PC-3 (cell line): ENCODE results near the gene MUC12. TPM values are rescaled to one million over a fixed set of nuclear protein-coding genes. Genes with fewer than 3 reads are reported as not detected.

ENCODE experiments used
- ATAC-seq: fragments of 200-7000 bp; cut with Tn5 transposase; 2 replicates; pipeline ENCODE4 v1.9.1; 2020; ENCODE audit warnings: mild to moderate bottlenecking, moderate library complexity
- BruUV-seq: library from RNA; stranded (reverse); fragments of 400-500 nt; replicated peaks from 2 replicates; lab custom pipeline; 2021; lab: Mats Ljungman, UMichigan
- CTCF ChIA-PET: fragments of 300-600 bp; sonication (Branson Sonifier 250); formaldehyde crosslinking; loops from one replicate; lab custom pipeline; 2022; ENCODE audit warnings: antibody characterized with exemption; lab: Charles Lee
- POLR2A ChIA-PET: fragments of 300-600 bp; sonication (Branson Sonifier 250); formaldehyde crosslinking; loops from one replicate; lab custom pipeline; 2022; ENCODE audit warnings: antibody characterized with exemption; ENCODE audit not compliant: unreplicated experiment; lab: Charles Lee
- DNase-seq: peaks from one replicate; pipeline ENCODE4 v3.0.0-alpha.2; 2015
- H2AFZ ChIP-seq: fragments of 300-600 bp; sonication (generic); 2 replicates; pipeline ENCODE4 v1.6.0; 2016; ENCODE audit warnings: antibody characterized with exemption, low read length
- H3F3A ChIP-seq: fragments of 300-600 bp; sonication (generic); one replicate; pipeline ENCODE4 v1.6.0; 2017; ENCODE audit warnings: antibody characterized with exemption, low read length, control low read depth, mild to moderate bottlenecking; ENCODE audit not compliant: unreplicated experiment
- H3K27ac ChIP-seq: fragments of 300-600 bp; sonication (generic); 2 replicates; pipeline ENCODE4 v1.5.1; 2016; ENCODE audit warnings: mild to moderate bottlenecking, low read length
- H3K27me3 ChIP-seq: fragments of 300-600 bp; sonication (generic); 2 replicates; pipeline ENCODE4 v1.6.1; 2016; ENCODE audit warnings: low read length, mixed read lengths
- H3K36me3 ChIP-seq: fragments of 300-600 bp; sonication (generic); 2 replicates; pipeline ENCODE4 v1.6.1; 2016; ENCODE audit warnings: low read depth, mixed run types, low read length, mixed read lengths
- H3K4me1 ChIP-seq: fragments of 300-600 bp; sonication (generic); 2 replicates; pipeline ENCODE4 v1.5.1; 2016; ENCODE audit warnings: low read length; ENCODE audit not compliant: insufficient read depth
- H3K4me2 ChIP-seq: fragments of 300-600 bp; sonication (generic); 2 replicates; pipeline ENCODE4 v1.6.0; 2016; ENCODE audit warnings: low read length
- H3K4me3 ChIP-seq: fragments of 300-600 bp; sonication (generic); 2 replicates; pipeline ENCODE4 v1.5.1; 2016; ENCODE audit warnings: mild to moderate bottlenecking, low read length, mixed read lengths
- H3K79me2 ChIP-seq: fragments of 300-600 bp; sonication (generic); 2 replicates; pipeline ENCODE4 v1.6.1; 2017; ENCODE audit warnings: low read length, mixed read lengths
- H3K9ac ChIP-seq: fragments of 300-600 bp; sonication (generic); 2 replicates; pipeline ENCODE4 v1.6.0; 2016; ENCODE audit warnings: mild to moderate bottlenecking, low read length
- H3K9me2 ChIP-seq: fragments of 300-600 bp; sonication (generic); replicated peaks from 2 replicates; pipeline ENCODE4 v1.6.1; 2016; ENCODE audit warnings: mixed run types, low read length, mixed read lengths
- H3K9me3 ChIP-seq: fragments of 300-600 bp; sonication (generic); 2 replicates; pipeline ENCODE4 v1.6.1; 2016; ENCODE audit warnings: low read length, mixed read lengths
- H4K20me1 ChIP-seq: fragments of 300-600 bp; sonication (generic); 2 replicates; pipeline ENCODE4 v1.6.1; 2016; ENCODE audit warnings: low read length, mixed read lengths
- EZH2 ChIP-seq: fragments of 300-600 bp; sonication (generic); IDR thresholded peaks from one replicate; pipeline ENCODE4 v1.6.1; 2017; ENCODE audit warnings: antibody characterized with exemption, mild to moderate bottlenecking, low read length; ENCODE audit not compliant: unreplicated experiment
- EZH2phosphoT487 ChIP-seq: fragments of 300-600 bp; sonication (generic); IDR thresholded peaks from 2 replicates; pipeline ENCODE4 v1.6.1; 2018; ENCODE audit warnings: mild to moderate bottlenecking, antibody characterized with exemption, low read length, borderline replicate concordance
- intact Hi-C: fragments of 100-400 bp; cut with micrococcal nuclease; formaldehyde crosslinking; loops from 2 replicates; pipeline ENCODE4 v1.9.0; 2023
- total RNA-seq: library from RNA; depleted of rRNA; stranded (reverse); fragments of >200 nt; gene quantifications from 2 replicates; pipeline ENCODE4 v1.2.3, GENCODE V29; 2014
- TF ChIP-seq, protein P1 (sequence below): fragments of 300-600 bp; sonication (generic); conservative IDR thresholded peaks from 2 replicates; pipeline ENCODE4 v1.5.1; 2017; ENCODE audit warnings: antibody characterized with exemption, low read depth, mild to moderate bottlenecking, low read length

Gene MUC12
- total RNA-seq, 1 experiment from 2014 or later = 0.18 TPM

DNA sequence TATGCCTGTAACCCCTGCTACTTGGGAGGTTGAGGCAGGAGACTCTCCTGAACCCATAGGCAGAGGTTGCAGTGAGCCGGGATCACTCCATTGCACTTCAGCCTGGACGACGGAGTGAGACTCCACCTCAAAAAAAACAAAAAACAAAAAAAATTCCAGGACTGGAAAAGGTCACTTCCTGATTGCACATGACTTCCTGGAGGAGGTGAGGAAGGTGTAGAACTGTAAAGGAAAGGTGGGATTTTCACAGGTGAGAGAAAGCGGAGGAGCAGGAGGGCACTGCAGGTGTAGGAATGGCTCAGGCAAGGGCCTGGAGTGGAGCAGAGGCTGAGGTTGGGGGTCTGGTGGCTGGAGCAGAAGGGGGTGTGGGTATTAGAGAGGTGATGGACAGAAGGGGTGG is 23.3 kb upstream of the MUC12 start:
- DNase-seq (no peak), ATAC-seq (no peak)
- Histone ChIP-seq H3K4me3 (no peak overlapping the region), H3K9ac (no peak overlapping the region), H3K9me2 (no peaks in the 10 kb centered on the region), H3K27ac (no peak overlapping the region), H3K79me2 (no peaks in the 10 kb centered on the region), H2AFZ (no peak overlapping the region), H3K9me3 (no peaks in the 10 kb centered on the region), H3K4me1 (peaks cover 12% of the 10 kb centered on the region), H3F3A (no peaks in the 10 kb centered on the region), H4K20me1 (no peaks in the 10 kb centered on the region), H3K4me2 (no peak overlapping the region), H3K36me3 (no peaks in the 10 kb centered on the region), H3K27me3 (peaks cover 4% of the 10 kb centered on the region; the same call in 1 of the 2 replicates)
- POLR2A ChIA-PET = interaction anchor here (0.6 kb wide), 1 partner anchor 71 kb away, joined by 13 read pairs; the partner anchor contains the start of gene SRRT
- TF ChIP-seq EZH2 = no peak
- BruUV-seq = no TSS peak
- CTCF ChIA-PET = no interaction called here
- intact Hi-C loops = no loop called here

DNA sequence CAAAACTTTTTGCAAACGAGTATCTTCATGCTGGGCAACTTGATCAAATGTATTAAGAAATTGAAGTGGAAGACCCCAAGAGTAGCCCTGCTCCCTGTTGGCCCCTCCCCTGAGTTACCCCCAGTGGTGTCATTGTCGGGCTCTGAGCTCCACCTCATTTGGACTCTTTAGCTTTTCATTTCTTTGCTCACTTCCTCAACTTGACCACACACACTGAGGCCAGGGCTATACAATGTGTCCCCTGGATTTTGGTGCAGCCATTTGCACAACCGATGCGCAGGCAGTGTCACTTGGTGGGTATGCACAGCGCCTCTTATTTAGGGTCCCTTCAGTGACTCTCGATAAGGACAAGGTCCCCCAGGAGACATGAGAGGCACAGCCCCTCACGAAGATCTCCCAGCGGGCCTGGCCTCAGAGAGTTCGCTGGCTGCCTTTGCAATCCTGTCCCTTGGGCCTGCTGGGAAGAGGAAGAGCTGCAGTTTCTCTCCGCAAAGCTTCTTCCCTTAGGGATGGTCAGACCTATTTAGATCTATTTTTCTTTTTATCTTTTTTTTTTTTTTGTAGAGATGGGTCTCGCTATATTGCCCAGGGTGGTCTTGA is 22.5 kb upstream of the MUC12 start:
- no peaks in the 10 kb centered on the region for H3K9me3 ChIP-seq
- CTCF ChIA-PET = no interaction called here
- no peak overlapping the region for H3K4me2 ChIP-seq
- no peaks in the 10 kb centered on the region for H3K9me2 ChIP-seq
- intact Hi-C loops = no loop called here
- ATAC-seq (no peak), DNase-seq (no peak)
- peaks cover 4% of the 10 kb centered on the region; the same call in 1 of the 2 replicates for H3K27me3 ChIP-seq
- H3K27ac ChIP-seq = no peak overlapping the region
- POLR2A ChIA-PET = interaction anchor here (0.6 kb wide), 1 partner anchor 72 kb away, joined by 13 read pairs; the partner anchor contains the start of gene SRRT
- no peaks in the 10 kb centered on the region for H3F3A ChIP-seq
- H3K4me1 ChIP-seq = peaks cover 12% of the 10 kb centered on the region
- TF ChIP-seq EZH2phosphoT487 = no peak
- TF ChIP-seq EZH2 = no peak
- TF ChIP-seq, protein P1, sequence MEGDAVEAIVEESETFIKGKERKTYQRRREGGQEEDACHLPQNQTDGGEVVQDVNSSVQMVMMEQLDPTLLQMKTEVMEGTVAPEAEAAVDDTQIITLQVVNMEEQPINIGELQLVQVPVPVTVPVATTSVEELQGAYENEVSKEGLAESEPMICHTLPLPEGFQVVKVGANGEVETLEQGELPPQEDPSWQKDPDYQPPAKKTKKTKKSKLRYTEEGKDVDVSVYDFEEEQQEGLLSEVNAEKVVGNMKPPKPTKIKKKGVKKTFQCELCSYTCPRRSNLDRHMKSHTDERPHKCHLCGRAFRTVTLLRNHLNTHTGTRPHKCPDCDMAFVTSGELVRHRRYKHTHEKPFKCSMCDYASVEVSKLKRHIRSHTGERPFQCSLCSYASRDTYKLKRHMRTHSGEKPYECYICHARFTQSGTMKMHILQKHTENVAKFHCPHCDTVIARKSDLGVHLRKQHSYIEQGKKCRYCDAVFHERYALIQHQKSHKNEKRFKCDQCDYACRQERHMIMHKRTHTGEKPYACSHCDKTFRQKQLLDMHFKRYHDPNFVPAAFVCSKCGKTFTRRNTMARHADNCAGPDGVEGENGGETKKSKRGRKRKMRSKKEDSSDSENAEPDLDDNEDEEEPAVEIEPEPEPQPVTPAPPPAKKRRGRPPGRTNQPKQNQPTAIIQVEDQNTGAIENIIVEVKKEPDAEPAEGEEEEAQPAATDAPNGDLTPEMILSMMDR = no peak
- no peaks in the 10 kb centered on the region for H3K36me3 ChIP-seq
- no peaks in the 10 kb centered on the region for H4K20me1 ChIP-seq
- no TSS peak for BruUV-seq
- no peaks in the 10 kb centered on the region for H3K79me2 ChIP-seq
- H3K9ac ChIP-seq = no peak overlapping the region
- H2AFZ ChIP-seq = no peak overlapping the region
- no peak overlapping the region for H3K4me3 ChIP-seq

DNA sequence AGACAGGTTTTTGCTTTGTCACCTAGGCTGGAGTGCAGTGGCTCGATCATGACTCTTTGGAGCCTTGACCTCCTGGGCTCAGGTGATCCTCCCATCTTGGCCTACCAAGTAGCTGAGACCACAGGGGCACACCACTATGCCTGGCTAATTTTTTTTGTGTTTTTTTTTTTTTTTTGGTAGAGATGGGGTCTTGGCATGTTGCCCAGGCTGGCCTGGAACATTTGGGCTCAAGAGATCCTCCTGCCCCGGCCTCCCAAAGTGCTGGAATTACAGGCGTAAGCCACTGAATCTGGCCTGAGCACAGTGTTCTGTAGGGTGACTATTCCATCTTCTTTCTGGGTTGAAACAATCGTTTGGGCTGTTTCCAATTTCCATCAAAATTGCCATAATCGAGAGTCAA is 21.6 kb upstream of the MUC12 start:
- intact Hi-C loops = no loop called here
- DNase-seq = no peak
- peaks cover 8% of the 10 kb centered on the region; the same call in 1 of the 2 replicates for H3K27me3 ChIP-seq
- no peak overlapping the region for H2AFZ ChIP-seq
- no peak for ATAC-seq
- no peak overlapping the region for H3K4me3 ChIP-seq
- no peaks in the 10 kb centered on the region for H4K20me1 ChIP-seq
- H3K9me2 ChIP-seq = no peaks in the 10 kb centered on the region
- no peaks in the 10 kb centered on the region for H3K9me3 ChIP-seq
- no TSS peak for BruUV-seq
- peaks cover 6% of the 10 kb centered on the region for H3K4me1 ChIP-seq
- ChIA-PET POLR2A (no interaction called here), CTCF (no interaction called here)
- H3F3A ChIP-seq = no peaks in the 10 kb centered on the region
- no peak overlapping the region for H3K9ac ChIP-seq
- TF ChIP-seq EZH2 = no peak
- no peak for TF ChIP-seq EZH2phosphoT487
- TF ChIP-seq, protein P1 = no peak
- no peaks in the 10 kb centered on the region for H3K36me3 ChIP-seq
- H3K27ac ChIP-seq = no peak overlapping the region
- no peak overlapping the region for H3K4me2 ChIP-seq
- no peaks in the 10 kb centered on the region for H3K79me2 ChIP-seq
